ENCODE measurements around the gene MGAT3.
"Not testable (repeated sequence)": the region's sequence is repeated elsewhere in the genome, so short reads cannot be mapped to it uniquely, and the experiment has no call there.

Gene MGAT3

DNA sequence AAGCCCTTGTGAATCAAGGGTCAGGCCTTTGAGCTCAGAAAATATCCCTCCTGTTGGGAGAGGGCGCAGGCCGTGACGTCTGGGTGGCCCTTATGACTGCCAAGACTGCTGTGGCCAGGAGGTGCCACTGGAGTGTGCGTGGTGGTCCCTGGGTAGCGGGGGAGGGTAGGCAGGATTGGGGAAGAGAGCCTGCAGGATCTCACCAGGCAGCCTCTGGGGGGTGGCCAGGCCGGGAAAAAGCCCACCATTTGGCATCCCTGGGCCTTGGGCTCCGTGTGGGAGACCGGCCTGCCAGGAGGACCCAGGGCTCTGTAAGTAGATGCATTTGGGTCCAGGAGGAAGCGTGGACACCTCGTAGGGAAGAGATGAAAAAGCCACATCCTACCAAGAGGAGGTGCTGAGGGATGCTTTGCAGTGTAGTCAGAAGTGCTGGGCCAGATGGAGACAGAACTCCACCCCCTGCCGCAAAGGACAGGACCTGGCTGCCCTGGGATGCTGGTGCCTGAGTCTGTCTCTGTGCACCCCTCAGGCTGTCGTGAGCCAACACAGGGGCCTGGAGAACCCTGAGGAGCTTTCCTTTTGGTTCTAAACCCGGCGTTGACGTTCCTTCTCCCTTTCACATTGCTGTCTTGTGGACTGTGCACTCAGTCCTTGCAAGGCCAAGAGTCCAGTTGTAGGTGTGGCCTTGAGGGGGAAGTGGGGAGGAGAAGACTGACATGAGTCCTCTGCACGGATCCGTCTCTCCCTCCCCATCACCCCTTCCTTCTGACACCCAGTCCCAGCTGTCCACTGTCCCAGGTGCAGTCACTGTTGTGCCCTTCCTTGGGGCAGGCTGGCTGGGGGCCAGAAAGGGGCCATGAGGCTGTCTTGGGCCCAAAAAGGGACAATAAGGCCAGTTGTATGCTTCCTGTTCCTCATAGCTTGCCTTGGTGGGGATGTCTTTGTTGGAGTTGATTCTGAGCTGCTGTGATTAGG, 32.6 kb downstream of the MGAT3 start:
- DNase-seq: no peak

- DNase-seq: peak in 53 of 56 donors; percentile 35 to 93 (median 73)
Measured at GRCh38 chr22:39490135-39490798, 33.5 kb downstream of the MGAT3 start.

DNA sequence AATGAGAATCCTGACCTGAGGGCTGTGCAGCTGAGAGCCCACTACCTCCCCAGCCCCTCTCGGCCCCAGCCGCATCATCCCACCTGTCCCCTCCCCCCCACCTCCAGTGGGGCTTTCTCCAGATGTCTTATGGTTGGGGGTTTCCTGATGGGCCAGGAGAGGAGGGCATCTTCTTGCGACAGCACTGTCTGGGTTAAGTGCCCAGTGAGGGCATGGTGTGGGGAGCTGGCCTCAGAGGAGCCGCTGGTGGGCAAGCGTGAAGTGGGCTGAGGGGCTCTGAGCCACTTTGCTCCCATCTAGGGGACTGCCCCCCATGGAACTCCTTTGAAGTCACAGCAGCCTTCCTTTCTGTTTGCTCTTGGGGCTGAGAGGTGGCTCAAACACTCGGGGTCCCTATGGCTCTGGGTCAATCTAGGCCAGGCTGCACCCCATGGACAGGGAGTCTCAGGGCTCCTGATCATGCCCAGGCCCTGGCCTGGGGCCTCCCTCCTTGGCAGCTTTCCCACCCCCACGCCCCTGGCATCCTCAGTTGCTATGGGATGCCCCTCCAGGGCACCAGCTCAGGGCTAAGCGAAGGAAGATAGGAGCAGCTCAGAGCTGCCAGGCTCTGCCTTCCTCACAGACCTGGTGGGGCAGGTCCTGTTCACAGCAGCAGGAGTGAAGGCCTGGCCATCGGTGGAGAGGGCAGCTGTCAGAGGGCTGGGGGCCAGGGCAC, 34.3 kb downstream of the MGAT3 start:
- DNase-seq: no peak

- DNase-seq: no peak
Measured at GRCh38 chr22:39491696-39492095, 34.9 kb downstream of the MGAT3 start.

- DNase-seq: no peak
Measured at GRCh38 chr22:39492186-39492585, 35.4 kb downstream of the MGAT3 start.

GRCh38 chr22:39493759-39494158, 36.9 kb downstream of the MGAT3 start:
- no peak for DNase-seq

GRCh38 chr22:39494471-39495120, 37.8 kb downstream of the MGAT3 start:
- peak in 1 of 56 donors; percentile 26 for DNase-seq

DNA sequence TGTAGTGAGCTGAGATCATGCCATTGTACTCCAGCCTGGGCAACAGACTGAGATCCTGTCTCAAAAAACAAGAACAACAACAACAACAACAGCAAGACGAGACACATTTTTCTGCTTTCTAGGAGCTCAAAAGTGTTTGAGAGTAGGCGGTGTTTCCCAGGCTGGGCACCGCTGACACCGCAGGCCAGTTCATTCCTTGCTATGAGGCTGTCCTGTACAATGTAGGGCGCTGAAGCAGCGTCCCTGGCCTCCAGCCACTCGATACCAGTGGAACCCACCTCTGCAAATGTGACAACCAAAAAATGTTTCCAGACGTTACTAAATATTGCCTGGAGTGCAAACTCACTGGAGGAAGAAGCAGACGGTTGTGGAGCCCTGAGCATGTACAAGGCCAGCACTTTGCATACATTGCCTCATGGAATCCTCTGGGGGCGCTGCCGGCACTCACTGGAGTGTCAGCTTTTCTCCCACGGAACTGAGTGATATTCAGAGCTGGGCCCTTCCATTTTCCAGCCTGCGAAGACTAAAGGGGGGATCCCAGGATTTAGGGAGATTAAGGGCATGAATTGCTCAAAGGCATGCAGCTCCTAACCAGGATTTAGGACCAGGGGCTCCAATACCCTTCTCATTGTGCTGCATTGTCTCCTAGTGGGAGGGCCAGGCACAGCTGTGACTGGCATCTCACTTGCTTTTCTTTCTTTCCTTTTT, 39.5 kb downstream of the MGAT3 start:
- peak in 54 of 56 donors; percentile 28 to 93 (median 74) for DNase-seq

DNA sequence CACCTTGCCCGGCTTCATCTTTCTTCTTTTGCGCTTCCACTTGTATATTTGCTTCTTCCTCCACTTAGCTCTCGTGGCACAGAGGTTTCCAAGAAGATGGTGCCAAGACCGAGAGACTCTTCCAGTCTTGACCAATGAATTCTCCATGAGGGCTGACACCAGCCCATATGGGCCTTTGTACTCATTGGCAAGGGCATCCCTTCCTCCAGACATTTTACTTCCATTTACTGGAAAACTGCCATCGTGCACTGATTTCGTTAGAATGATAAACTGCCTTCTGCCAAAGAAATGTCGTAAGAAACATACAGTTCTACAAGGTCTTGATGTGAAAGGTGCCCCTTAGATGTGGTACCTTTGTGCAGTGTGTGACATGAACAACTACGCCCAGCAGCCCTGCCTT, 40.6 kb downstream of the MGAT3 start:
- no peak for DNase-seq

GRCh38 chr22:39498368-39498767, 41.6 kb downstream of the MGAT3 start:
- peak in 20 of 56 donors; percentile 18 to 72 (median 50) for DNase-seq

DNA sequence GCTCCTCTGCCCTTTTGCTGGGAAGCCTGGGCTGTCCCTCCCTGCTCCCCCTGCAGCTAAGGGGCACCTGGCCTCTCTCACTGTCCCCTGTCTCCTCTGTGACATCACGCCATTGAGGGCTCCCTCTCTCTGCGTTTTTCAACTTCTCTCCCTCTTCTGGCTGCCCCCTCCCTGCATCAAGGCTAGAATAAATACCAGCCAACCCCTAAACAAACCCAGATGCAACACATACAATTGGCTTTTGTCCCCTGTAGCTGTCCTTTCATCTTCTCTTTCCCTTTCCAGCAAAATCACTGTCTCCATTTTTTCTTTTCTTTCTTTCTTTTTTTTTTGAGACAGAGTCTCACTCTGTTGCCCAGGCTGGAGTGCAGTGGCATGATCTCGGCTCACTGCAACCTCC, 42.0 kb downstream of the MGAT3 start:
- DNase-seq: peak in 35 of 56 donors; percentile 28 to 72 (median 46)

- DNase-seq: no peak
Measured at GRCh38 chr22:39500101-39500500, 43.3 kb downstream of the MGAT3 start.

DNA sequence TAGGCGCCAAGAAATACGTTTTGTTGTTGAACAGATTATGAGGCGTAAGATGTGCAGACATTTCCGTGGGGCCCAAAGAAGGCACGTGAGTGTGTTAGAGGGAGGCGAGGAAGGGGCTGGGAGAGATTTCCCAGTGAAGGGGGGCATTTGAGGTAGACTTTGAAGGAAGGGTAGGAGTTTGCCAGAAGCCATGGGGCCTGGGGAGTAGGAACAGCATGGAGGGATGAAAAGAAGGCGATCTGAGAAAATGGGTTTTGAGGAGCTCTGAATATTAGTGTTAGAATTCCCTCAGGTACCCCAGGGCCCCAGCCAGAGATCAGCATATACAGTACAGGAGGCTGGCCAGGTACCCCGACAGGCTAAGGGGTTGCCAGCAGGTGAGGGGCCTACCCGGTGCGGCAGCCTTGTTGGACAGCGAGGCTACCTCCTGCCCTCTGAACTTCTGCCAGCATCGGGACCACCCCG, 44.9 kb downstream of the MGAT3 start:
- no peak for DNase-seq

DNA sequence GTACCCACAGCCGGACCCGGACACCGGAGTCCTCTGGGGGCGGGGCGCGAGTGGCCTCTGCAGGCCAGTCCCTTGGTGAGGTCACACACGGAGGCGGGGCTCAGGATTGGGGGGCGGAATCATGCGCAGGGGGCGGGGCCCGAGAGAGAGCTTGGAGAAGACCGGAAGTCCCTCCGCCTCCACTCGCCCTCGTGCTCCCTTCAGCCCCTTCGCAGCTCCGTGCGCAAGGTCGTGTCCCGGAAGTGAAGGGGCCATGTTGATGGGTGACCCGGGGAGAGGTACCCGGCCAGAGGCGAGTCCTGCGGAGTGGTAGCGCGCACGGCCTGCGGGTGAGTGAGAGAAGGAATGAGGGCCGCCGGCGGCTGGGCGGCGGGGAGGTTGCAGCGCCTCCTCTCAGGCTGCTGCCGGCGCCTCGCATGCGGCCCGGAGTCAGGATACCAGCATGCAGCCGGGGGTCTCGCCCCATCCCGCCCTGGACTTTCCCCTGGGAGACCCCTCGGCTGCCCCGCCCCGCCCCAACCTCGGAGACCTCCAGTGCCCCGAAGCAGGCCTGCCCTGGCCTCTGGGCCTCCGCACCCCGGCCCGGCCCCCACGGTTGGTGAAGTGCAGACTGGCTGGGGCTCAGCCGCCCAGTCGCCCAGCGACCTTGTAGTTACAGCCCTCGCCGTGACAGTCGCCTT, 45.4 kb downstream of the MGAT3 start, which contains the start of gene MIEF1:
Gene MIEF1, plus strand, starts transcription at position 182 of the 680 bp plus-strand sequence. CDS start 9,005 bp downstream, outside the sequence.
- peak; percentile 54 to 99 (median 96) for DNase-seq

- DNase-seq: no peak
Measured at GRCh38 chr22:39502789-39503409, 46.1 kb downstream of the MGAT3 start.

DNA sequence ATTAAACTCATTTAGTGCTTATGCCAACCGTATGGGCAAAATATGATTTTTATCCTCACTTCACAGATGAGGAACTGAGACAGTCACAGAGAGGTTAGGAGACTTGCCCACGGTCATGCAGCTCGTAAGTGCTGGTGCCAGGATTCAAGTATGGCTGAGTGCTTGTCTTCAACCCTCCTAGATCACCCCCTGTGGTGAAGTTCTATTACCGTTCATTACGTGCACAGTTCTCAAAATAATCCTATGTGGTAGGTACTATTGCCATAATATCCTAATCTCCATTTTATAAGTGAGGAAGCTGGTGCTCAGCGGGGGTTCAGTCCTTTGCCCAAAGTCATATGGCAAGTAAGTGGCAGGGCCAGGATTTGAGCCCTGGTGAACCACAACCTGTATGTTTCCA, 46.8 kb downstream of the MGAT3 start:
- DNase-seq: no peak

GRCh38 chr22:39504071-39504470, 47.3 kb downstream of the MGAT3 start:
- no peak for DNase-seq

GRCh38 chr22:39507021-39507420, 50.2 kb downstream of the MGAT3 start:
- DNase-seq: not testable (repeated sequence)

GRCh38 chr22:39508393-39508792, 51.6 kb downstream of the MGAT3 start:
- no peak for DNase-seq

All from nucleus accumbens (tissue), 56 donors.